HPDE6-E6E7 (cell line): Measurements from ENCODE around the gene TNFRSF8.

ENCODE experiments used
- DNase-seq: peaks from one replicate; pipeline ENCODE4 v3.0.0; 2011; ENCODE audit warnings: missing footprints; ENCODE audit errors: extremely low spot score

Gene TNFRSF8

DNA sequence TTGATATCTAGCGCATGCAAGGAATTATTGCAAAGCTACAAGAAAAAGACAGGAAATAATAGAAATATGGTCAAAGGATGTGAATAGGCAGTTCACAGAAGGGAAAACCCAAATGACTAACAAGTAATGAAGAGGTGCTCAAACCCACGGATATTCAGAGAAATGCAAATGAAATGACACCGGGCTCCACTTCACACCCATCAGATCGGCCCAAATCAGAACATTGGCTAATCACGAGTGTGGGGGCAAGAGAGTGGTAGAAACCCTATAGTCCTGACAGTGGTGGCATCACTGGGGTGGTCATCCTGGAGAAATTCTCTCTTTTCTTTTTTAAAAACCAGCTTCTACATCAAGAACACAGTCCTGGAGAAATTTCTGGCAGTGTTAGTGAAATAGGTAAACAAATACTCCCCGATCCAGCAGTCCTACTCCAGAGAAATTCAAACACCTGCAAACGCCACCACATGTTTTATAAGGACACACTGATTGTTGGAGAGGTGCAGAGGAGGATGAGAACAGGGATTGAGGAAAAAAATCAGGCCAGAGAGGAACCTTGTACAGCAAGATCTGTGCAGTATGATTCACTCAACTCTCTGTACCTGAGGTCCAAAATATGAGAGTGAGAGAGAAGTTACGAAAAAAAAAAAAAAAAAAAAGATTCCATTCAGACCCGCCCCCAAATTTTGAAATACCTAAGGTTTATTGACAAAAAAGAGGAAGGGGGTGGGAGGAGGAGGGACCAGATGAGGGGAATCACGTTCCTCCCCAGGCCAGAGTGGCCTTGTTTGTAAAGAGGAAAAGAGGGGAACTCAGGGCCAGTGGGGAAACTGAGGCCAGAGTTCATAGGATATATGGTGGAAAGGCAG is 94.5 kb downstream of the TNFRSF8 start:
- no peak for DNase-seq

DNA sequence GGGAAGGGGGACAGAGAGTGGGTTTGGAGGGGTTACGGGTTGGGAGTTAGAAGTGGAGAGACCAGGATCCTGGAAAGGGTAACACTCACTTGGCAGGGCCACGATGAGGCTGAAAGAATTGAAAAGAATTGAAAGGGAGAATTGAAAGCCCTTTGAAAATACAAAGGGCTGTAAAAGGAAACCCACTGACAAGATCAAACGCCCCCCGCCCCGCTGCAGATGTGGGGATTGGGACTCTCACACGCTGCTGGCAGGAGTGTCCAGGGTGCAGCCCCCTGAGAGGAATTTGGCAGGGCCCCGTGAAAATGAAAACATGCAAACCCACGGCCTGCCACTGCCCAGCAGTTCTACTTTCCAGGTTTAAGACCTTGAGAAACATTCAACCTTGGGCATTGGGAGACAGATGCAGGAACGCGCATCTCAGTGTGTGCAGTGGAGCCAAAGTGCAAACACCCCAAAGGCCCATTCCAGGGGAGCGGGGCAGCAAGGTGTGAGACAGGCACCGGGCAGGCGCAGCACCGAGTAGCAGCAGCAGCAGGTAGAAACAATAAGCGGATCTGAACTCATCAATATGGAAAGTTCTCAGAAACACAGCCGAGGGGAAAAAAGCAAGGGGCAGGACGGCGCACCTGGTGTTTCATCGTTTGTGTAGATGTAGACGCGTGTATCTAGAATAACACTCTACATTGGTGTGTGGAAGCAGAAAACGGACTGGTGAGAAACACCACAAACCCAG is 95.4 kb downstream of the TNFRSF8 start:
- no peak for DNase-seq

DNA sequence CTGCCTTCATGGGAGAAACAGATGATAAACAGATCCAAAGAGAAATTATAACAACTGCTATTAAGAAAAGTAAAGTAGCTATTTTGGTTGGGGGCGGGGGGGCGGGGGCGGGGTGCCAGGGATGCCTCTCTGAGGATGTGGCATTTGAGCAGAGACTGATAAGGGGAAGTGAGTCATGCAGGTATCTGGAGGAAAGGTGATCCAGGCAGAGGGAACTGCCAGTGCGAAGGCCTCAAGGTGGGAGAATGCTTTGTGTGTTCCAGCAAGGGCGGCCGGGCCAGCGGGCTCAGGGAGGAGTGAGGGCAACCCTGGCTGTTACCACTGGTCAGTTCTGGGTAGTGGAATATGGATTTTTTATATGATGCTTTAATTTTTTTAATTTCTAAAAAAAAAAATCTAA is 96.7 kb downstream of the TNFRSF8 start:
- DNase-seq: no peak

DNA sequence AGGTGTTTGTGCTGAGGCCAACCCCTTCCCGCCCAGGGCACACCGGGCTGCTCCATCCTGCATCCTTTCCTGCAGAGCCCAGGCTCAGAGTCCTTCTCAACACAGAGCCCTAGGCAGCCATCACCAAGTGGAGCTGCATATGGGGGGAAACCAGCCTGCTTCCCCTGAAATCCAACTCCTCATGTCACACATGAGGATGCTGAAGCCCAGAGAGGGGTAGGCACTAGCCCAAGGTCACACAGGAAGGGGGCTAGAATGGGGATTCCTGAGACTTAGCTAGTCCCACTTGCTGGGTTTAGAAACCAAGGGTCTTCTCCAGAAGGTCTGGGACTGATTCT is 98.2 kb downstream of the TNFRSF8 start:
- no peak for DNase-seq

DNA sequence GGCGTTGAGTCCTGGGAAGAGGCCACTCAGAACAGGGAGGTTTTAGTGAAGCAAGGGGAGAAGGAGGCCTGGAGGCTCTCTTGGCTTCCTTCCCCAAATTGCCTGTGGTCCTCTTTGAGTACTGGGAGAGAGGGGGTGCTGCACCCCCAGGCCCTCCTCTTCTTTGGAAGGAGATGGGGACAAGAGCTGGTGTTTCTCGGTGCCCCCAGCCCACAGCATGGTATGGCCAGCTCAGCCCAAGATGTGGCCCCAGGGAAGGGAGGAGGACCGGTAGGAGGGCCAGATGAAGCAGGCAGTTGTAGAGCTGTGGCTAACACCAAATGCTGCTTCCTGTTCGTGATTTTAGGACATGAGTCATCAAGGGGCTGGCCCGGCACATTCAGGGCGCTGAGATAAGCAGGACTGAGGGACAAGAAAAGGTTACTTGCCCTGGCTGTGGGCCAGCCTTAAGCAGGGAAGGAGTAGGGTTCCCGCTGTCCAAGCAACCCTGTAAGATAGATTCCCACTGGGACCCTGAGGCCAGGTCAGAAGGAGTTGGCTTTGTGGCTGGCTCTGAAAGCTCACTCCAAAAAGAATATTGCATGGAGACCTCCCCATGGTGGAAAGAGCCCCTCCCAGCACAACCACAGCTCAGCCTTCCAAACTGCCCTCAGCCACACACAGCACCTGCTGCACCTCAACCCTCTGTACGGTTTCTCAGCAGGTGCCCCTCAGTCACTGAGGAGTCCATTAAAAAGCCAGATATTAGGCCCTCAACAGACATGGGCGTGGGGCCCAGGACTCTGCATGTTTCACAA is 98.8 kb downstream of the TNFRSF8 start:
- peak; percentile 61 for DNase-seq

DNA sequence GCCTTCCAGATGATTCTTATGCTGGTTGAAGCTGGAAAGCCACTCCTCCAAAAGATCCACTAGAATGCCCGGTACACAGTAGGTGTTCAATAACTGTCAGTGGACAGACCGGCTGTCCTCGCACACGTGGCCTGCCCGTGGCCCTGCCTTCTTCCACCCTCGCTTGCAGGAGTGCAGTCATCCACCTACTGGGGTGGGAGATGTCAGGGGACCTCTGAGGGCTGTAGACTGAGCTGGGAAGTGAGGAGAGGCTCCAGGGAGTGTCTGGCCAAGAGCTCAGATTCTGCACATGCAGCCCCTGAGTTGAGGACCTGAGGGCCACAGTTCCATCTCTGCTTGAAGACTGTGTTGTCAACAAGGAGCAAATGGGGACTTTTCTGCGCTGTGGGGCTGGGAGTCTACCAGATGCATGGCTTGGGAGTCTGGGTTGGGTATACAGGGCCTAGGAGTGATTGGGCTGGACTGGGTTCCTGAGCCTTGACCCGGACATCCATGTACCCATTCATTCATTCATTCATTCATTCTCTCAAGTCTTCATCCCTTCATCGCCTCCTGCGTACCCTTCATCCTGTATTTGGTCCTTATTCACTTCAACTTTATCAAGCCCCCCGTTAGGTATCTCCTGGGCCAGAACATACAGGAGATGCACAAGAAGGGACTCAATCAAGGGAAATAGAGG is 99.5 kb downstream of the TNFRSF8 start:
- no peak for DNase-seq

DNA sequence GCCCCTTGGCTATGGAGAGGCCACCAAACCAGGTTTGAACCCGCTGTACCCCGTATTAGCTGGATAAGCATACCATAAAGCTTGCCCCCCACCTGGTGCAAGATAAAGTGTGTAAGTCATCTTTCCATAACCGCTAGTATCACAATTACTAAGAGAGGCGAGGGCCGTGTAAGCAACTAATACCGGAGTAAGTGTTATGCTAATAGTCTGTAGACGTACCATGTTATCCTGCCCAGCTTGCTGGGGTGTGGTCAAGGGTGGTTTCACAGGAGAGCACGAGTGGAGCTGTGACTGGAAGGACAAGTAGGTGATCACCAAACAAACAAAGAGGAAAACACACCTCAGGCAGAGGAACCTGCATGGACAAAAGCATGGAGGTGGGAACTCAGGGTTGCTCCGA is 100.1 kb downstream of the TNFRSF8 start:
- no peak for DNase-seq

DNA sequence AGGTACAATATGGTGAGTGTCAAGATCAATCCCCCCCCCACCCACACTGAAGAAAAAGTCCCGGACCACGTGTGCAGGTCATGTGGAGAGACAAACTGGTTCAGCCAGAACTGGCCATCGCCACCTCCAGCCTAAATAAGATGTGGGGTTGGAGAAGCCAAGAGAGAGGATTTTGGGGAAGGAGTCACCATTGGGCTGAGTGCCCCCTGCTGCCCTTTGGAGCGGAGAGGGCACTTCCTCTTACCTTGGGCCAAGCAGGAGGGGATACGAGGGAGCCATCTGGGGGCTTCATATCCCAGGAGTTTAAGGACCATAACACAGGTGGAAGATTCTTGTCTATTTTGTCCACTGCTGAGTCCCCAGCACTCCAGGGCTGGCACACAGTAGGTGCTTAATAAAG is 101.1 kb downstream of the TNFRSF8 start:
- no peak for DNase-seq

DNA sequence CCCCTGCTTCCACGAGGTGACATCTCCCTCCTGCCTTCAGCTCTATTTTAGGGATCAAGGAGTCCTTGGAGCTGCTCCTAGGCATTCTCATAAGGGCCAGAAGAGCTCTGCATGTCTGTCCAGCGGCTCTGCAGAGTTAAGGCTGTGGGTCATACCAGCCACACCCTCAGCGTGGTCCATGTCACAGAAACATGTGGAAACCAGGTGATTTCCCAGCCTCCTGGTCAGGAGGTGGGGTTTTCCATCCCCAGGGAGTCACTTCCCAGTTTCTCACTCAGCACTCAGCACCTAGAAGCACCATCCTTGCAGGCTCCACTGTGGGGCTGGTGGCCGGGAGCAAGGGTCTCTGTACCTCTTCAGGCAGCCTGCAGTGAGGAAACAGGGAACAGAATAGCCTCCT is 102.2 kb downstream of the TNFRSF8 start:
- no peak for DNase-seq

DNA sequence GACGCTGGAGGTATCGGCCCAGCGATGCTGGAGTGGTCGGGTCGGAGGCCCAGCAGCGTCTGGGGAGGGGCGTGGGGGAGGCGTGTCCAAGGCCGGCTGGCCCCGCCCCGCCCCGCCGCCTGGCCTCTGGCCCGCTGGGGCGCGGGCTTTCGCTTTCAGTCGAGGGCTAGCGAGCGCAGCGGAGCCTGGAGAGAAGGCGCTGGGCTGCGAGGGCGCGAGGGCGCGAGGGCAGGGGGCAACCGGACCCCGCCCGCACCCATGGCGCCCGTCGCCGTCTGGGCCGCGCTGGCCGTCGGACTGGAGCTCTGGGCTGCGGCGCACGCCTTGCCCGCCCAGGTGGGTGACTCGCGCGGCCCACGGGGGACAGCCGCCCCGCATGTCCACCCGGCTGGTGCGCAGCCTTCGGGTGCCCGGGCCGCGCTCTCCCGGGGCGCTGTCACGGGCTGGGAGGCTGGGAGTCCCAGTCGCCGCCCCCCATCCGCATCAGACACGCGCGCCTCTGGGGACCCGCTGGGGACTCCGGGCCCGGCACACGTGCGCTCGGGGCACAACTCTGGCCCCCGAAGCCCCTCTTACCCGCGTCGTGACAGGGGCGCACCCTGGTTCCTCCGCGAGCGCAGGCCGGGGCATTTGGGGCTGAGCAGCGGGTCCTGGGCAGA is 103.9 kb downstream of the TNFRSF8 start, which contains the start of gene TNFRSF1B:
Gene TNFRSF1B, plus strand, starts transcription at position 158 of the 659 bp plus-strand sequence. Its CDS starts 101 bp downstream, at position 259.
- no peak for DNase-seq

DNA sequence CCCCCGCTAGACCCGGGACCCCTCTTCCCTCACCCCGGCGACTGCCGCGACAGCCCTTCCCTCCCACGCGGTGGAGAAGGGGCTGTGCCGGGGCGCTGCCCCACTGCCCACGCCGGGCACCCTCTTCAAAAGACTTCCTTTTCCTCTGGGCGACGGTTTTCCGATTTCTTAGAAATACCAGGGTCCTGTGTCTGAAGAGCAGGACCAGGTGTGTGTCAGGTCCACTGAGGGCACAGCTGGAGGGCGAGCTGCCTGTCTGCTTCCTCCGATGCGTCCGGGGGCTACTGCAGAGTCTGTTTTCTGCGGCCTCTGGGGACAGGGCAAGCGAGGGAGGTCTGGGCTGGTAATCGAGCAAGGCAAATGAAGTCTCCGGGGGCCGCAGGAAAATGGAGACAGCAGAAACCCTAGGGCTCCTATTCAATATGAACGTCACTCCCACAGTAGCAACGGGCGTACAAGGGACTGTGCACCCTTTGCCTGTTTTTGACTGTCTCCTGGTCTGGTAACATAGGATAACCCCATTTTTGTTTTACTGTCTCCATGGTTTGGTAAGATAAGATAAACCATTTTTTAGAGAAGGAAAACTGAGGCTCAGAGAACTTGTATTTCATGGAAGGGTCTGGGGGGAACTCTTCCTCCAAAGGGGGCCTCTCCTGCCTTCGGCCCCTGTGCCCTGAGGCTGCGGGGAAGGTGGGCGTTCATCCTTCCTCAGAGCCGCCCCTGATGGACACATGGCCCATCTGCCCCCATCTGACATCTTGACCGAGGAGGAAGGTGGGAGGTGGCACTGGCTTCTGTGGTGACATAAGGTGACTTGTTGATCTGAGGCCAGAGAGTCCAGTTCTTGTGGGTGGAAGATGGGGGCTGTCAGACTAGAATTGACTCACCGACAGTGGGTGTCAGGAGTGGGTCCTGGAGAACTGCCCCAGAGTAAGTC is 104.7 kb downstream of the TNFRSF8 start:
- DNase-seq: no peak

DNA sequence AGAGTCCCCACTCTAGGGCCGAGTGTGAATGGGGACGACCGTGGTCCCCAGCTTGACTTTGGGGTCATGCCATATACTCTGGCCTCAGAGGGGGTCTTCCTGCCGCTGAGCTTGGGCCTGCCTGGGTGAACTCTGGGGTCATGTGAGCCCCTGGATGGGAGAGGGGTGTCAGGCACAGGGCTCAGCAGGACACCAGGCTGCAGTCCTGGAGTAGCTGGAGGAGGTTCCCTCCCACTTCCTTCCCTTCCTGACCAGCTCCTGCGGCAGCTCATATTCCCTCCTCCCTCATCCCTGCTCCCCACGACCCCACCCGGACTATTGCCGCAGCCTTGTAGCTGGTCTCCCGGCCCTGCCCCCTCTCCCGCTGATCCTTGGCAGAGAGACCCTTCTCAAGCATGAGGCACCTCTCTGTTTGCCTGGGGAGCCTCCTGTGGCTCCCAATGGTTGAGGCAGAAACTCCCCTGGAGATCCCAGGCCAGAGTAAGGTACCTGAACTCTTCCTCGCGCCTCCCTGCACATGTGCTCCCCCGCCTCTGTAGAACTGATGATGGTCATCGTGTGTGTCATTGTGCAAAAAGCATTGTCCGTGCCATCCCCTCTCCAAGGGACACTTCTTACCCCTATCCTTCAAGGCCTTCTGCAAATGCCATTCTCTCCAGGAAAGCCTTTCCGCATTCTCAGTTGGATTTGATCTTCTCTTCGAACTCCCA is 105.5 kb downstream of the TNFRSF8 start:
- DNase-seq: no peak

DNA sequence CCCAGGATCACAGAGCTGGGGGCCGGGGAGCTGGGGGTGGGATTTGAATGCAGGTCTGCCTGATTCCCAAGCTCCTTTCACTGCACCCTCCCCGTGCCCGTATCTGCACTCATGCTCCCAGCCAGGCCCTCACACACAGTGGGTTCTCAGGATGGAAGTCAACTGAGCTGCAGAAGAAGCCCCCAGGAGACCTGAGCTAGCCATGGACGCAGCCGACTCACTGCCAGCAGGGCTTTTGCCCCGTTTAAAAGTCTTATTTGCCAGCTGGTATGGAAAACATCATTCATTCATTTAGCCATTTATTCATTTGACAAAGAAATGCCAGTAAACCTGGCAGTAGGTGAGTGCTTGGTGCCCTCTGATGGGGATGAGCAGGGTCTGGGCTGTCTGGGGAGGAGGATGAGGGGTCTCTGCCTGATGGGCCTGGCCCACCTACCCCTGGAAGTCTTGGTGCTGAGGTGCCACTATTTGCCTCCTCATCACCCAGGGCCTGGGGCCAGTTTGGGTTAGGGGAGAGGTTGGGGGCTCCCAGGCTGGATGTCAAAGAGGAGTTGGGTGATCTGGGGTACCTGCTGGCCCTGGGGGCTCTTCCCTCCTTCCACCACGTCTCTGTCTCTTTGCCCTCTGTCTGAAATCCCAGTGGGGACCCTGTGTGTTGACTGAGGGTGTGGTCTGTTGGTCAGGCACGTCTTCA is 106.5 kb downstream of the TNFRSF8 start:
- DNase-seq: no peak

DNA sequence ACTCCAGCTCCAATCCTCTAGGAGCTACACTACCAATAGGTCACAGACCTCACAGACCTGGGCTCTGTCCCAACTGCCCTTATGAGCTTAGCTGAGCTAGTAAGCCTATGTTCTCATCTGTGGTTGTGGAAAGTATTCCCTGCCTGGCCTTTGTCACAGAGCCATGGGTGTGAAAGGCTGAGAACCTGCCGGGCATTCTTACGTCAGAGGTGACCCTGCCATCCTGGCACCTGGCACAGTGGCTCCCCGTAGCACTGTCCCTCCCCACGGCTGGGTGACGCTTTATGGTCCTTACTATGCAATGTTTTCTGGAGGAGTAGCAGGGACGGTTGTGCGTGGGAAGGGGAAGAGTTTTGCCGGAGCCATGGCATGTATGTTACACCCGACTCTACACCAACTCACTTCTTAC is 107.2 kb downstream of the TNFRSF8 start:
- DNase-seq: no peak

DNA sequence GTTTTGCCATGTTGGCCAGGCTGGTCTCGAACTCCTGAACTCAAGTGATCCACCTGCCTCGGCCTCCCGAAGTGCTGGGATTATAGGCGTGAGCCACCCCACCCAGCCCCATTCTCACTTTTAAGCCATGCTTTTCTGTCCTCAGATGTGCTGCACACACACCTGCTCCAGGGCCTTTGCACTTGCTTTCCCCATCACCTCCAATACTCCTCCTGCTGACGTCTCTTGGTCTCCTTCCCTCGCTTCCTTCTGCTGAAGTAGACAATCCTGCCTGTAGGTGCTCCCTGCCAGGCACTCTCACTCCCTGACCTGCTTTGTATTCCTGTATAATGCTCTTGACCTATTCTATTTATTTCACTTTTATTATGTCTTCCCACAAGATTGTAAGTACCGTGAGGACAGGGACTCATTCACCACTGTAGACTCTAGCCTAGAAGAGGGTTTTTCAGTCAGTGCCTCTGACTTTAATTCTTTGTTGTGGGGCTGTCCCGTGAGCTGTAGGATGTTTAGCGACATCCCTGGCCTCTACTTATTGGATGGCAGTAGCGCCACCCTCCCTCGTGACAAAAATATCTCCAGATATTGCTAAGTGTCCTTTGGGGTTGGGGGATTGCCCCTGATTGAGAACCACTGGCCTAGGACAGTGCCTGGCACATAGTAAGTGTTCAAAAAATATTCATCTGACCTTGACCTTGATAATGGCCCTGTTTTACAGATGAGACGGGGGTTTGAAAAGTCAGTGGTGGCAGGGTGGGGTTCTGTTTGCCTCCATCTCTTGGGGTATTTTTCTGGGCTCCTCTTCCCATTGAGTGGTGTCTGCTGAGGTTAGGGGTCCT is 108.3 kb downstream of the TNFRSF8 start:
- DNase-seq: no peak

DNA sequence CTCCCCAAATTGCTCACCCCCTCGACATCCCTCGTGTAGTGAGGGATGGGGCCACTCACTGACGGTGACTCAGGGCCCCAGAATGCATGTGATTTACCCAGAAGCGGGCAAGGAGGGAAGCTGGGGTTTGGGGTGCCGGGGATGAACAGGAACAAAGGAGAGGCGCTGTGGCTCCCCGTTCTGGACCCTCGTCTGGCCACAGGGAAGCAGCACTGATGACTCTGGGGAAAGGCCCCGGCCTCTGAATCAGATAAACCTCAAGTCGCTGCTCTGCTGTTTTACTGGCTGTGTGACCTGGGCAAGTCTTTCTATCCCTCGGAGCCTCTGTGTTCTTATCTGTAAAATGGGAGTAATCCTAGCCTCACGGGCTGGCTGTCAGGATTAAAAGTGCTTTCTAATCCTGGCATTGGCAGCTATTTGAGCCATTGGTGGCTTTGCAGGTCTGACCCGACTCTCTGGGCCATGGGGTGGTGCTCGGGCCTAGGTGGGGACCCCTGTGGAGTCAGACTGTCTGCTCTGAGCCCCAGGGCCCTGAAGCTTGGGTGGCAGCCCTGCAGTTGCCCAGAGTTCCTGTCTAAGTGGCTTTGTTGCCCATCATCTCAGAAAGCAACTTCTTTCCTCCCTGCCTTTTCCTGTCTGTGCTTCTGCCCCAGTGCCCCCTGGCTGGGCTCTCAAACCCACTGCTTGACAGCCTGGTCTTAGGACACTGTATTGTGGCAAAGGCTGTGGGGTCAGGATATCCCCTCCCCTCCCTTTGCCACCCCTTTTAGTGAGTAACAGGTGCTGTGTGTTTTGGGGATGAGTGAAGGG is 109.1 kb downstream of the TNFRSF8 start:
- no peak for DNase-seq

DNA sequence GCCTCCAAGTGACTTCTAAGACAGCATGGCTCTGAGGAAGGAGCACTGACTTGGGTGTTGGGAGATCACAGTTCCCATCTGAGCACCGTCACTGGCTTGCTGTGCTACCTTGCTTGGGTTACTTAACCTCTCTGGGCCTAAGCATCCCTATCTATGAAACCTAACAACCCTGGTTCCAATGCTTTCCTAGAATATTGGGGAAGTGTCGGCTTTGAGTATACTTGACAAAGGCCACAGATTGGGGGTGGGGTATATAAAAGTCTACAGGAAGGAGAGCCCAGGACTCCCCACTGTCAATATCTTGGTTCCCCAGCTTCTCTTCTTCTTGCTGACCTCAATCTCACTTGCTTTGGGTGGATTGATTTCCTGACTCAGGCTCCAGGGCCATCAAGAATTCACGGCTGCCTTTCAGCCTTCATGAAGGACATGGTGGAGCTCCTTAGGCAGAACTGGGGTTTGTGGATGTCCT is 110.0 kb downstream of the TNFRSF8 start:
- DNase-seq: no peak
